Measurements from ENCODE around the gene SGCD. TPM values are rescaled to one million over a fixed set of nuclear protein-coding genes. Genes with fewer than 3 reads are reported as not detected.

The SGCD gene
- total RNA-seq, 1 donor from 2014 or later = 3.9 TPM

DNA sequence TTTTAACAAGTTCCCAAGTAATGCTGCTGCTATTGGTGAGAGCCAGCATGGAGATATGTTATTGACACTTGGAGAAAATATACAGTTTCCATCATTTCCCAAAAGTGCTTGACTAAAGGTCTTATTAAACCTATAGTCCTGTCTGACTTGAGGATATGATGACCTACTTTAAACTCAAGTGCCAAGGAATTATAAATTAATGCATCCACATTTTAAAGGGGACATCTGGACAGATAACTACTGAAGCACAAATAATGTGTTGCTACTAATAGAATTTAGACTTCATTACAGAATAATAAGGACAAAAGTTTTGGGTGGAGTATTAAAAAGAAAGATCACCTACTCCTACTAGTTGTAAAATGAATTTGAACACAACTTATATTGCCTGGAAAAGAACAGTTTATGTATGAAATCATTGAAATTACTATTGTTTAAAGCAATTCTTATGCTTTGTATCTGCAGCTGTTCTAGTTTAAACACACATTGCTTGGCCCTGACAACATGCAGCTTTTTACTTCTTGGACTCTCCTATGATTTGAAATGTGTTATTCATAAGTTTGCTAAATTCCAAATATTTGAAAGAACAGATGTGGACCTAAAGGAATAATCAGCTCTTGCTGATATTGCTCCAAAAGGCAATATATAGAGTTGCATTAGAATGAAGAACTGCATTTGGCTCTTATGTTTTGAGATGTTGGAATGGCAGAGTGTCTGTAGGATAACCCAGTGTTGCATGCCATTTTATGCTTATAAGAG is 73.4 kb downstream of the SGCD start:
- DNase-seq (ENCODE audit: low spot score) = no peak

GRCh38 chr5:156401804-156402203 is 74.8 kb downstream of the SGCD start:
- no peak for DNase-seq (ENCODE audit: low spot score)

DNA sequence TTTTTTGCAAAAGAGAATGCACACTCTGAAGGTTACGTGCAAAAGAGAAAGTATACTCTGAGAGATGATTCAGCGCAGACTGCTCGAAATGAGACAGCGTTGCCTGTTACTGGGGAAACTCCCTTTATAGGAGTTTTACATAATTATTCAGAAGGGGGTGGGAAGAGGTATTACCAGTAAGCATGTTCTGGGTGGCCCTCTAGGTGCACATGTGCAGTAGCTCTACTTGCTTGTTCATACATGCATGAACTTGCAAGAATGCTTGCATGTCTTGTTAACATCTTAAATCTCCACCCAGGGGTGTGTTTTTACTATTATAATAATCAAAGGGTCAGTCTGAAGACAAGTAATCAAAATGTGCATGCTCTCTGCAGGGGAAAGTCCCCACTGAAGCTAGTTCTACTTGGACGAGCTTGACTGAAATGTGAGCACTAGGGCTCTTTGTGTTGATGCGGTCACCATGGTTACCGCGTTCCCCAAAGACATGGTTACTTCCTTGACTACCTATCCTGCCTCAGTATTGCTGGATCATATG is 75.5 kb downstream of the SGCD start:
- DNase-seq (ENCODE audit: low spot score) = no peak

DNA sequence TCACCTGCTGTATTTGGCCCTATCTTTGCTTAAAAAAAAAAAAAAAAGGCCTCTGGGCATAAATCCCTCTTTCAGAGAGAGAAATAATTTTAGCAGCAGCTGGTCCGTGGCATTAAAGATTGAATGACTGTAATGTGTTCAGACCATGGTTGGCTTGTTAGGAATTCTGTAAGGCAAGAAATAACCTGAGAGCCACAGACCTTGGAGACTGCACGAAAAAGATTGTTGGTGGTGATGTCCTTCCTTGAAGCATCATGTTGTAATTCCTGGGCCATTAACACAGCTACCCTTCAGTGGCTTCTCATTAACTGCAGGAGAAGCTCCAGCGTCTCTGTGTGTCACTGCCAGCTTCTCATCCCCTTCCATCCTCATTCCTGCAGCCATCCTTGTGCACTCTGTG is 79.0 kb downstream of the SGCD start:
- no peak for DNase-seq (ENCODE audit: low spot score)

GRCh38 chr5:156407251-156407650 is 80.3 kb downstream of the SGCD start:
- no peak for DNase-seq (ENCODE audit: low spot score)

GRCh38 chr5:156409834-156410233 is 82.9 kb downstream of the SGCD start:
- no peak for DNase-seq (ENCODE audit: low spot score)

GRCh38 chr5:156411185-156411613 is 84.2 kb downstream of the SGCD start:
- no peak for DNase-seq (ENCODE audit: low spot score)

DNA sequence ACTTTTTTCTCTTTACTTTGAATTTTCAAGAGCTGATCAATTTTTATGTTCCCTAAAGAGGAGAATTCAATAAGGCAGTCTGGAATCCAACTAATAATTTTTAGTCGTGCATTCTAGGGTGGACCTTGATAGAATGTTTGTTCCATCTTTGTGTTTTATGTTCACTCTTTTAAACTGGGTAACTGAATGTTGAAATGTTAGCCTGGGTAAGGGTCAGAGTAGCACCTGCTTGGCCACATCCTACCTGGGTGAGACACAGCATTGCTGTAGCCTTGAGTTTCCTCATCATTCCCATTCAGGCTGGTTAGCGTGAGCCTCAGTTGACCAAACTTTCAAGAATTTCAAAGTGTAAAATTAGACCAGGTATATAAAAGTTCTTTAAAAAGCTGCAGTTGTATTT is 85.0 kb downstream of the SGCD start:
- no peak for DNase-seq (ENCODE audit: low spot score)

DNA sequence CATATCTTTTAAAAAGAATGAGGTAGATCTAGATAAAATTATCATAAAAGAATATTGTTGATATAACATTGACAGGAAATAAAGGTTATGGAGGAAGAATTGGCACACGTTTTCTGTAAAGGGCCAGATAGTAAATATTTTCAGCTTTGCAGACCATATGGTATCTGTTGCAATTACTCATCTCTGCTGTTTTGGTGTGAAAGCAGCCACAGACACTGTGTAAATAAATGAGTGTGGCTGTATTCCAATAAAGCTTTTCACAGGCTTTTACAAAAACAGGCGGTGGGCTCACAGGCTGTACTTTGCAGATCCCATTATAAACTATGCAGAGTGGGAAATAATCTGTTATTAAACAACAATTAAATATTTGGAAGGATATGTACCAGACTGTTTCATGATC is 87.4 kb downstream of the SGCD start:
- no peak for DNase-seq (ENCODE audit: low spot score)

GRCh38 chr5:156419661-156420060 is 92.7 kb downstream of the SGCD start:
- no peak for DNase-seq (ENCODE audit: low spot score)

DNA sequence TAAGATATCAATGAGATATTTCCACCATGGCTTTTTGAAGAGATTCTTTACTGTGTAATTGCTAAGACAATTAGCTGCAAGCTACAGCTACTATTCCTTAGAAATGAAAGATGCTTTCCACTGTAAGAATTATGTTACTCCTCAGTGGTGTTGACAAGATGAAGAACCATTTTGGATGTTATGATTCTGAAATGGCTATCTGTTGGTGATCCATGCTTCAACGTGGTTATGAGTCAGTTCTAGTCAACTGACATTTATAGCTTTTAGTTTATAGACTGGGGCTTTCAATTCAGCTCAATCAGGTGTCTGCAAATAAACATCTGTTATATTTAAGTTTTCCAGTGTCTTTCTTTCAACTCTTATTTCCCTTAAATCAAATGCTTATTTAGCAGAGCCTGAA is 93.7 kb downstream of the SGCD start:
- no peak for DNase-seq (ENCODE audit: low spot score)

- no peak for DNase-seq (ENCODE audit: low spot score)
These were observed 94.8 kb downstream of the SGCD start for GRCh38 chr5:156421798-156422197.

GRCh38 chr5:156423597-156423996 is 96.6 kb downstream of the SGCD start:
- no peak for DNase-seq (ENCODE audit: low spot score)

DNA sequence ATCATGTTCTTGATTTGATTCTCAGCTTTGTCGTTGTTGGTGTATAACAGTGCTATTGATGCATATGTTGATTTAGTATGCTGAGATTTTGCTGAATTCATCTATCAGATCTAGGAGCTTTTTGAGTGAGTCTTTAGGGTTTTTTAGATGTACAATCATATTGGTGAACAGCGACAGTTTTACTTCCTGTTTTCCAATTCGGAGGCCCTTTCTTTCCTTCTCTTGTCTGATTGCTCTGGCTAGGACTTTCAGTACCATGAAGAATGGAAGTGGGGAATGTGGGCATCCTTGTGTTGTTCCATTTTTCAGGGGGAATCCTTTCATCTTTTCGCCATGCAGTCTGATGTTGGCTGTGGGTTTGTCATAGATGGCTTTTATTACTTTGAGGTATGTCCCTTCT is 100.4 kb downstream of the SGCD start:
- no peak for DNase-seq (ENCODE audit: low spot score)

DNA sequence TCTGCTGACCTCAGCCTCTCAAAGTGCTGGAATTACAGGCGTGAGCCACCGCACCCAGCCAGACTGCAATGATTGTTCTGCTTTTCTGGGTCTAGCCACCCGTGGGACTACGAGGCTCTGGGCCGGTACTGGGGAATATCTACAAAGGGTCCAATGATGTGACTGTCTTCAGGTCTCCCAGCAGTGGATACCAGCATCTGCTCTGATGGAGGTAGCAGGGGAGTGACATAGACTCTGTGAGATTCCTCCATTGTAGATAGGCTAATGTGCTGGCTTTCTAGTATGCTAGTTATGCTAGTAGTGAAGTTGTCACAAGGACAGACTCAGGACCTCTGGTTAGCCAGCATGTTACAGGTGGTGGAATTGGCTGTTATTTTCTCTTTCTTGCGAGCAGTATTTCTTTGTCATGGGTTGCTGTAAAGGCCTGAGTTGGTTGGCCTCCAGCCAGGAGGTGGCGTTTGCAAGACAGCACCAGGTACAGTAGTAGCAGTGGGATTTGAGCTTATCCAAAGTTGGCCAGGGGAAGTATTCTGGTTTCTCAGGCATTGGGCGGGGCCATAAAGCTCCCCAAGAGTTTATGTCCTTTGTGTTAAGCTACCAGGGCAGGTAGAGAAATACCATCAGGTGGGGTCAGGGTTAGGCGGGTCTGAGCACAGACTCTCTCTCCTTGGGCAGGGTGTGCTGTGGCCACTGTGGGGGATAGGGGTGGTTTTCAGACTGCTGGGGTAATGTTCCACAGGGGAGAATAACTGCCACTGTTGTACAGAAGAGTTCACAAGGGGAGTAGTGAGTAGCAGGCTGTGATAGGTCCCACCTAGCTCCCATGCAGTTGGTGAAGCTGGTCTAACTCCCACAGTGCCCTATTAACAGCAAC is 105.2 kb downstream of the SGCD start:
- DNase-seq (ENCODE audit: low spot score) = no peak

DNA sequence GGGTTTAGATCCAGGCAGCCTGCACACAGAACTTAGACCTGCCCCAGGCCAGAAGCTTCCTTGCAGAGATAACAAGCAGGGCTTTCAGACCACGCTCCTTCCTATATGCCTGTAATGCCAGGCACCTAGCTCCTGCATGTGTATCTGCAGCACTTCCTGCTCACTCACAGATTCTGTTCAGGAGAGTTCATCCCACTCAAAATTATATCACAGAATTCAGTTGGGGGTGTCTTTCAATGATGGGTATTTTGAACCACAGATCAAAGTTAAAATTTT is 105.8 kb downstream of the SGCD start:
- DNase-seq (ENCODE audit: low spot score) = no peak

DNA sequence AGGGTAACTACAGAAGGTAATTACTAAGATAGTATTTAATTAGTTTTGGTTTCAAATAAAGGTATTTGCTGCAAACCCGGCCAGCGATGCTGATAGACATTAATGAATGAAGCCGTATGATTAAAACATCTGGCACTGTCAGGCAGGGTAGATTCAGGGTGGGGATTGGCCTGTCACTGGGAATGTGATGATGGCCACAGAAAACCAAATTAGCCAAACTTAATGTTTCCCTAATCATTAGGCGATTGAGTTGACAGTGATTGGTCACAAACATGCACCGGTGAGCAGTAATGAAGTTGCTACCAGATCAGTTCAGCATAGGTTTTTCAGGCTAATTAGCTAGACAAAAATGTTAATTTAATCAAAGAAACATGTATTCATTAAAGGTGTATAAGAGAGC is 107.5 kb downstream of the SGCD start:
- DNase-seq (ENCODE audit: low spot score) = no peak

- DNase-seq (ENCODE audit: low spot score) = no peak
These were observed 108.1 kb downstream of the SGCD start for GRCh38 chr5:156435101-156435500.

DNA sequence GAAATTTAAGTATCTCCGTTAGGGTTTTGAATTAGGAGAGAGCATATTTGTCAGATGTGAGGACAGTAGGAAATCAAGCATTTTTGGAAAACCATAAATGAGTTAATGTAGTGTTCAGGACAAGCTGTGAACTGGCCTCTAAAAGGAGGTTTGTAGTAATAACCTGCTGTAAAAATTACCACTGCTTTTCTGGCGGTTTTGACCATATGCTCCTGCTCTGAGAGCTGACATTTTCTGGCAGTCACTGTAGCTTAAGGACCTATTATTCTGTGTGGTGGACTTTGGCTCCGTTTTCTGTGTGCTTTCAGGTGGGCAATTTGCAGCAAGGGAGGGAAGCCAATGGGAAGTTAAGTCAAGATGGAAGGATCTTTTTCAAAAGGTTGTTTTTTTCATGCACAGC is 111.1 kb downstream of the SGCD start:
- no peak for DNase-seq (ENCODE audit: low spot score)

- DNase-seq (ENCODE audit: low spot score) = no peak
These were observed 117.9 kb downstream of the SGCD start for GRCh38 chr5:156444753-156445291.

GRCh38 chr5:156446526-156446925 is 119.6 kb downstream of the SGCD start:
- no peak for DNase-seq (ENCODE audit: low spot score)

DNA sequence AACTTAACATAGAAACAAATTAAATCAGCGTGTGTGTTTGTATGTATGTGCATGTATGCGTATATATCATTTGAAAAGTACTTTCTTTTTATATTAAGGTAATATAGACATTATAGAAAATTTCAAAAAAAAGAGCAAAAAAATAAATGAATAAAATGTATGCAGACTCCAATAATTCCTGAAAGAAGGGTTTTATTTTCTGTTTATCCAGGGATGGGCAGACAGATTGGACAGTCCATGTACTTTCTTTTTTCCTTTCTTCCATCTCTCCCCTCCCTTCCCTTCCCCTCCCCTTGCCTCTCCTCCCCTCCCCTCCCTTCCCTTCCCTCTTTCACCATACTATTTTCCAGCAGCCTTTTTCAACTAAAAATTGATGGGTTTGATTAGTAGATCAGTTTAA is 123.8 kb downstream of the SGCD start:
- DNase-seq (ENCODE audit: low spot score) = no peak
